ENCODE data around the gene SET.
A peak's percentile ranks its signal among the peaks of the same experiment; 100 is the strongest.

SET gene

DNA sequence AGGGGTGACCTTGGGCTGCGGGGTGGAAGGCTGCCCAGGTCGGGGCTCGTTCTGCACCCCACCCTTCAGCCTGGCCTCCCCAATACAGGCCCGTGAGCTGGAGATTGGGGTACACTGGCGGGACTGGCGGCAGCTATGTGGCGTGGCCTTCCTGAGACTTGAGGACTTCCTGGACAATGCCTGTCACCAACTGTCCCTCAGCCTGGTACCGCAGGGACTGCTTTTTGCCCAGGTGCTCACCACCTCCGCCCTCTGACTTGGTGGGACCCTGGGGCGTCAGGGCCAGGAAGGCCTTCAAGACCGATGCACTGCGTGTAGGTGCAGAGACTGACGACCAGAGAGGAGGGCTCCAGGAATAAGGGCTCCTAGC is 24.4 kb downstream of the SET start:
- DNase-seq = no peak
- ATAC-seq = no peak

DNA sequence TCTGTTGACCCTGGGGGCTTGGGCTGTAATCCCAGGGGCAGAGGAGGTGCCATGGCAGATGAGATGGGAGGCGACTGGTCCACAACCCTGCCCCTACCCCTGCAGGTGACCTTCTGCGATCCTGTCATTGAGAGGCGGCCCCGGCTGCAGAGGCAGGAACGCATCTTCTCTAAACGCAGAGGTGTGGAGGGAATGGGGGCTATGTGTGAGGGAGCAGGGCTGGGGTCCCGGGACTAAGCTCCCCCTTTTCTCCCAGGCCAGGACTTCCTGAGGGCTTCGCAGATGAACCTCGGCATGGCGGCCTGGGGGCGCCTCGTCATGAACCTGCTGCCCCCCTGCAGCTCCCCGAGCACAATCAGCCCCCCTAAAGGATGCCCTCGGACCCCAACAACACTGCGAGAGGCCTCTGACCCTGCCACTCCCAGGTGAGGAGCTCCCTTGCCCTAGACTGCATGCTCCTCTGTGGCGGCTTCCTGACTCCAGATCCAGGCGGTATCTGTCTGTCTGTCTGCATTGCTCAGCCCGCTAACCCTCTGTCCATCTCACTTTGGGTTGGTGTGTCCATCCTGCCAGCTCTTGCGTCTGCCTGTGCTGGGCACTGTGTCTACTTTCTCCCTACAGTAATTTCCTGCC is 25.0 kb downstream of the SET start:
- no peak for DNase-seq
- ATAC-seq = no peak

DNA sequence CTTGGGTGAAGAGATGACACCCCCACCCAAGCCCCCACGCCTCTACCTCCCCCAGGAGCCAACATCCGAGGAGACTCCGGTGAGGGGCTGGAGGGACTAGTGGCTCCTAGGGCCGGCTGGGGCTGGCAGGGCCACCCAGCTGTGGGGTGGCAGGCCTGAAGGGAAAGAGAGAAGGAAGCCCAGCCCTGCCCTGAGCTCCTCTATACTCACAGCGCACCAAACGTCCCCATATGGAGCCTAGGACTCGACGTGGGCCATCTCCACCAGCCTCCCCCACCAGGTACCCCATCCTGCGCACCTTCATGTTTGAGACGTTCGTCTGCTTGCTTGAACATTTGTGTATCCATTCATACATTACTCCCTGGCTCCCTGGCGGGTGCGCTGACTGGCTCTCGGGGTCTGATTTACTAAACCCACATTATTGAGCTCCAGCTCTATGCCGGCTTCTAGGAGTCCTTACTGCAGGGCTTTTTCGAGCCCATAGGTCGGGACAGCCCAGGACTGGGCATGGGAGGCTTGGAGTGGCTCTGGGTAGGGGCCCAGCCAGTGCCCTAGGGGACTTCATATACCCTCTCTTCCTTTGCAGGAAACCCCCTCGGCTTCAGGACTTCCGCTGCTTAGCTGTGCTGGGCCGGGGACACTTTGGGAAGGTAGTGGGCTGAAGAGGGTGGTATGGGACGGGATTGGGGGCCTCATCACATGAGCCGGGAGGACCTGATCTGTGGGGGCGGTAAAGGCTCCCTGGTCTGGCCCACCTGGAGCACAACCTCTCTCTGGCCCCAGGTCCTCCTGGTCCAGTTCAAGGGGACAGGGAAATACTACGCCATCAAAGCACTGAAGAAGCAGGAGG is 25.8 kb downstream of the SET start:
- DNase-seq (no peak), ATAC-seq (peak; percentile 10)

DNA sequence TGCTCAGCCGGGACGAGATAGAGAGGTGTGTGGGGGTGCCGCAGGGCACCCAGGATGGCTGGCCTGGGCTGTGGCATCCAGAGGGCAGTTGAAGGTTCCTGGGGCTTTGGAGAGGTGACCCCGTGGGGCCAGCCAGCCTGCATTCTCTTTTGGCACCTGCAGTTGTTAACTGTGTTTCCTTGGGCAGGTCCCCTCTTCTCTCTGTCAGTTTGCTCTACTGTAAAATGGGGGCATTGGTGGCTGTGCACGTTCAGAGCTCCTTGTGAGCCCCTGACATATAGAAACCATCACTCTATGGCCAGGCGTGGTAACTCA is 26.4 kb downstream of the SET start:
- DNase-seq = no peak
- no peak for ATAC-seq

DNA sequence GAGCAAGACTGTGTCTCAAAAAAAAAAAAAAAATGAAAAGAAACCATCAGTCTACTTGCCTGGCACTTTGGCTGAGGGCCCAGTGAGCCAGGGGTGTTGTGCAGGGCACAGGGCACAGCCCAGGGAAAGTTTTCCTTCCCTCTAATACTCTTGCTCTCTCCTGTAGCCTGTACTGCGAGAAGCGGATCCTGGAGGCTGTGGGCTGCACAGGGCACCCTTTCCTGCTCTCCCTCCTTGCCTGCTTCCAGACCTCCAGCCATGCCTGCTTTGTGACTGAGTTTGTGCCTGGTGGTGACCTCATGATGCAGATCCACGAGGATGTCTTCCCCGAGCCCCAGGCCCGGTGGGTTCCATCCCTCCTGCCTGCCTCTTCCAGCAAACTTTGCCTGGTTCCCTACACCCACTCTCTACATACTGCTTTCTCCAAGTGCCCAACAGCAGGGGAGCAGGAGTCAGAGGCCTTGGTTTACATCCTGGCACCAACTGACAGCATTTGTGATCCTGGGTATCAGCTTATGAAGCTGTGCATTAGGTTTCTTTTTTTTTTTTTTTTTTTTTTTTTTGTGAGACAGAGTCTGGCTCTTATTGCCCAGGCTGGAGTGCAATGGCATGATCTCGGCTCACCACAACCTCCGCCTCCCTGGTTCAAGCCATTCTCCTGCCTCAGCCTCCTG is 27.7 kb downstream of the SET start:
- DNase-seq (no peak), ATAC-seq (no peak)

DNA sequence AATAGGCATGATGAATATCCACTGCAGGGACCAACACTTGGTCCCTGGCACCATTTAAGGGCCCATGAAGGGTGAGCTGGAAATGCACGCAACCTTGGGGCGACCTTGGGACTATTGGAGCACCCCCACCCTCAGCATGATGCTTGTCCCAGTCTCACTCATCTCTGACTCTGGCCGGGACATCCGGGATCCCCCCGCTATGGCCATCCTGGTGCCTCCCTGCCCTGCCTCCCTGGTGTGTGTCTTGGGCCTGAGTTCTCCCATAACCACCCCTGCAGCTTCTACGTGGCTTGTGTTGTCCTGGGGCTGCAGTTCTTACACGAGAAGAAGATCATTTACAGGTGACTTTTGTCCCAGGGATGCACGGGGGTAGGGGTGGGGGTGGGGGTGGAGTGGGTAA is 29.0 kb downstream of the SET start:
- no peak for ATAC-seq
- DNase-seq = no peak

DNA sequence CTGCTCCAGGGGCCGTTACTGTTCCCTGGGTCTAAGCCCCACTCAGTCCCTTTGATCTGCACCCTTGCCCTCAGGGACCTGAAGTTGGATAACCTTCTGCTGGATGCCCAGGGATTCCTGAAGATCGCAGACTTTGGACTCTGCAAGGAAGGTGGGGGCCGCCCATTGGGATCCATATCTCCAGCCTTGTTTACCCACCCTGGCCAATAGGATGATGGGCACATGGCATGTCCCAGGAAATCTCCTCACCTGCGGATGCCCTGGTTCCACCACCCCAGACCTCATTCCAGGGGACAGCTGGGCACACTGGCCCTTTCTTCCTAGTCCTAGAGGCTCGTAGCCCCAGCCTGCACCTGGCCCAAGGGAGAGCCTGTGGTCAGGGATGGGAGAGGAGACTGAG is 29.5 kb downstream of the SET start:
- no peak for DNase-seq
- no peak for ATAC-seq

DNA sequence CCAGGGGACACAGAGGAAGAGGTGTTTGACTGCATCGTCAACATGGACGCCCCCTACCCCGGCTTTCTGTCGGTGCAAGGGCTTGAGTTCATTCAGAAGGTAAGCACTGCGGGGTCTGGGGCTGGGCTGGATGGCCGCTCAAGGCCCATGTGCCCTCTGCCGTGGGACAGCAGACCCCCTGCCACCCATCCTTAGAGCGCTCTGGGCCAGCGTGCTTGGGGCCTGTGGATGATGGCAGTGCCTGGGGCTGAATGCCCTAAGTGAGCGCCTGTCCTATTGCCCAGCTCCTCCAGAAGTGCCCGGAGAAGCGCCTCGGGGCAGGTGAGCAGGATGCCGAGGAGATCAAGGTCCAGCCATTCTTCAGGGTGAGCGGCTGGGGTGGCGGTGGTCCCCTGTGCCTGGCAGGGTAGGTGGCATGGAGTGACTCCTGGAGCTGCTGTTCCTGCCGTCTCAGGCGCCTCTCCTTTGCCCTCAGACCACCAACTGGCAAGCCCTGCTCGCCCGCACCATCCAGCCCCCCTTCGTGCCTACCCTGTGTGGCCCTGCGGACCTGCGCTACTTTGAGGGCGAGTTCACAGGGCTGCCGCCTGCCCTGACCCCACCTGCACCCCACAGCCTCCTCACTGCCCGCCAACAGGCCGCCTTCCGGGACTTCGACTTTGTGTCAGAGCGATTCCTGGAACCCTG is 31.0 kb downstream of the SET start:
- ATAC-seq (no peak), DNase-seq (no peak)

DNA sequence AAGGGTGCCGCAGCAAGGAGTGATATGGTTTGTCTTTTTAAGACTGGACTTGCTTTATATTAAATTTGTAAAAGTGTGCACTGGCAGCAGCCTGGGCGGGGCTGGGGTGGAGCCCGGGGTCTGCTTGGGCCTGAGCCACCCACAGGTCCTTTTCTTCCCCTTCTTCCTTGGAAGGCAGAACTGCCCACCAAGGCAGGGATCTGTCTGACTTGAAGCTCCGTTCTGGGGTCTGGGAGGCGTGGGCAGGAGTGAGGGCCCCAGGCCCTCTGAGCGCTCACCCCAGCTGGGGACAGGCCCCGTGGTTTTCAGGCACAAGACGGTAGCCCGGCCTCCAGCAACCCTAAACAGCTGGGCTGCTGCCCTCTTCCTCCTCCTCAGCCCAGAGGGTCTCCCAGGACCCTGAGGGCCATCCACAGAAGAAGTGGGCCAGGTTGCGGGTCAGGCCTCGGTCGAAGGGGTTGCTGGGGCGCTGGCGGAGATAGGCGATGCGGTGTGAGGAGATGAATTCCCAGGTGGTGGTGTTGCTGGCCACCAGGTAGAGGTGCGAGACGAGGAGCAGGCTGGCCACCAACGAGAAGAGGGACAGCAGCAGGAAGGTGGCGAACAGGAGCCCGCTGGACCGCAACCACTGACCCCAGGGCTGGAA is 31.9 kb downstream of the SET start:
- DNase-seq (no peak), ATAC-seq (no peak)

DNA sequence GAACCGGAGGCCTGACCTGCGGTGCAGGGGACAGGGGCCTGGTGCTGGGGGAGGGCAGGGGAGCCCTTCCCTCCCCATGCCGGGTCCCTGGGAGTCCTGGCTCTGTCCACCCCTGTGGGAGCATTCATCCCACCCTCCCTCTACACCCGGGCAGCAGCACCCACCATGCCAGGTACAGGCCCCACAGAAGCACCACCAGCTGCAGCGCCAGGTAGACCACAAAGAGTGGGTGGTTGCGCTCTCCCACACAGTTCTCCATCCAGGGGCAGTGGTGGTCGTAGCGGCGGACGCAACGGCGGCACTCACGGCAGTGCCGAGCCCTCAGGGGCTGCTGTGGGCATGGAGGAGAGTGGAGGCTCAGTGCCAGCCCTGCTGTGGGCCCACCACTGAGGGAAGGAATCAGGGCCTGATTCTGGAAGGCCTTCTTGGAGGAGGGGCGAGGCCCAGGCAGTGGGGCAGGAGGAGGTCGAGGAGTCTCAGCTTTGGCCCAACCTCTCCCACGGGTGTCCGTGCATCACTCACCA is 32.5 kb downstream of the SET start:
- ATAC-seq = no peak
- no peak for DNase-seq

DNA sequence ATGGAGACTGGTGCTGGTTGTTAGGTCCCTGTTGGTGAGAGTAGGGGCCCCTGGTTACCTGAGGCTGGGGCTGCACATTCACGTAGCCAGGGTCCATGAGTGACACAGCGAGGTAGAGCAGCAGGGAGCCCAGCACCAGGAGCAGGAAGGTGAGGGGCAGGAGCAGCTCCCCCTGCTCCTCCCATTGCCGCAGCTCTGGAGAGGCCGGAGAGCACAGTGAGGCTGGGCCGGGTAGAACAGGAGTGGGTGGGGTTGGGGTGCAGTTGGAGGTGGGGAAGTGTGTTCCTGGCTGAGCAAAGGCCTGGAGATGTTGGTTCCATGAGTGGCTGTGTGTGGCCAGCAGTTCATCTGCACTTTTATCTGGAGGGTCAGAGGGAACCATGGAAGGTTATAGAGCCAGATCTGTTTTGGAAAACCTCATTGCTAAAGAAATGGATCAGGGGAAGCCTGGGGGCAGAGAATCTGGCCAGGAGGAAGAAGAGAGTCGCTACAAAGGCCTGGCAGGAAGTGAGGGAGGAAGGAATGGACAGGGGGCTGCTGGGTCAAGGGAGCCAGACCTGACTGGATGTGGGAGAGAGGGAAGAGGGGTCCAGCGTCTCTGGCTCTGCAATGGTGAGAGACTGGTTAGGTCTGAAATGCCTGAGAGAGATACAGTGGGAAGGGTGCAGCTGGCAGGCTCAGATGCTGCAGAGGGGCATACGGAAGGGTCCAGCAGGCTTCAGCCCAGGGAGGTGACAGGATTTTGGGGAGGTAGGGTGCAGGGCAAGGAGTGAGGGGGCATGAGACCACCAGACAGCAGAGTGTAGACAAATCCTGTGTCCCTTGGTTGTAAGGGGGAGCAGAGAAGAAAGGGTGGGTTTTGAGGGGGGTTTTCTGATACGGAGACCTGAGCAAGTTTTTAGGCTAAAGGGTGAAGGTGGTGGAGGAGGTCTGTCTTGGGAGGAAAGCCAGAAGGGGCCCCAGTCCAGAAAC is 33.6 kb downstream of the SET start:
- no peak for DNase-seq
- no peak for ATAC-seq

DNA sequence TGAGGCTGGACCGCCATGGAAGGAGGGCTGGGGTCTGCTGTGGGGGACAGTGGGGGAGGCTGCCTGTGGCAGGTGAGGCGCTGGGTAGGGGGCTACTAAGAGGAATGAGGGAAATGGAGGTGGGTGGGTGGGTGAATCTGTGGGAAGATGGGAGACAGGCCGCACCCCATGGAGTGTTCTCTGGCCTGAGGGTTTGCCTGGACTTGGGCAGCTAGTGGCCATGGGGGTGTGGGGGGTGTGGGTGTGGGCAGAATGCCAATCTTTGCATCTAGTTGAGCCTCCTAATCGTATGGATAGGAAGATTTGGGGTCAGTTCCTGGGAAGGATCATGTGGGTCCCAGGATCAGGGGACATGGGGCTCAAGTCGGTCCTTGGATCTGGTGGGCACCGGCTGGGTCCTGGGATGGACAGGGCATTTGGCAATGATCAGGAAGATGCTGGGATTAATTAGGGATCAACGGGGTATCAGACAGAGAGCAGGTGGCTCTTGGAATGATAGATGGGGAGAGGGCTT is 34.4 kb downstream of the SET start:
- ATAC-seq (no peak), DNase-seq (no peak)

DNA sequence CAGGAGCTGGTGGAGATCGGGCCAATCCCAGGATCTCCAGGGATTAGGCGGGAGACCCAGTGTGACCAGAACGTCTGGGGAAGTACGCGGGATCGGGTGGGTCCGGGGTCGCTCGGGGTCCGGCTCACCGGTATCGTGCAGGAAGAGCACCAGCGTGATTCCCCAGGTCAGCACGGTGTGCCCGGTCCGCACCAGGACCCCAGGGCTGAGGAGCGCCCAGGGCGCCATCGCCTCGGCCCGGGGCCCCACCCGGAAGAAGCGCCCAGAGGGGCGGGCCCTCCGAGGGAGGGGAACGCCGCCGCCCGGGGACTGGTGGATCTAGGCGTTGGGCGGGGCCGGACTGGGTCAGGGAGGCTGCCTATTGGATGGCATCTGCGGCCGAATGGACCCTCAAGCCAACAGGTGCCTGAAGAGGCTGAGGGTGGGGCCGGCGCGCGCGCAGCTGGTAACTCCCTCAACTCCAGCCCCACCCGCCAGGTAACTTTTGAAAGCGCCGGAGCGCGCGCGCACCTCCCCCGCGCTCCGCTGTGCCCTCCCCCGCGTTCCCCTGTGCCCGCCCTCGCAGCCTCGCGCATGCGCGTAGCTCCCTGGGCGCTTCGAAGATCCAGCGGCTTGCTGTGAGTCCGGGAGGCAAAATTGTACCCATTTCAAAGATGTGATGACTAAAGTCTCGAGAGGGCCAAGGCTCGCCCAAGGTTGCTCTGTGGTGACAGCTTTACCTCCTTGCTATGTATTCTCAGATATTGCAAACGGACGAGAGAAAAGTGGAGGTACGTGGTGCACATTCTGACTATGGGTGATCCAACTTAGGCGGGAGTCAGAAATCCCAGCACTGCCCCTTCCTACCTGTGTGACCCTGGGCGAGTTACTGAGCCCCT is 35.1 kb downstream of the SET start, which contains the start of gene ZDHHC12:
ZDHHC12 (minus strand) TSS at position 262 of the 878 bp plus-strand sequence; CDS start at position 228, 34 bp downstream.
- DNase-seq (peak; percentile 99), ATAC-seq (peak; percentile 98)

DNA sequence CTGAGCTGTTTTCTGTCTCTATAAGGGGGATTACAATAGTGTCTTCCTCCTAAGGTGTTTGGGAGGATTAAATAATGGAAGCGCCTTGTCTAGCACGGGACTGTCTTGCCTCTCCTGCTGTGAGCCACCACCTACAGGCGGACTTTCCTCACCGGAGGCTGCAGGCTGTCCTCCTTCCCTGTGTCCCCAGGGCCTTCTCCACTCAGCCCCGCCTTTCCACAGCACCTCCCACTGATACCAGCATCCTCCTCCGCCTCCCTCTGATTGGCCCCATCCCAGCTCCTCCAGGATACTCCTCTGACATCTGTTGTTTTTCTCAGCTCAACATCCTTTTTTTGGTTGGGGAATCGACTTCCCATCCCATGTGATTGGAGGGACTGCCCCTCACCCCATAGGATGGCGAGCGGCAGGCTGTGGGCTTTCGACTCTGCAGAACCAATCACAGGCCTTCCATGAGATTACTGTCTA is 35.8 kb downstream of the SET start:
- DNase-seq (peak; percentile 59), ATAC-seq (peak; percentile 10)

DNA sequence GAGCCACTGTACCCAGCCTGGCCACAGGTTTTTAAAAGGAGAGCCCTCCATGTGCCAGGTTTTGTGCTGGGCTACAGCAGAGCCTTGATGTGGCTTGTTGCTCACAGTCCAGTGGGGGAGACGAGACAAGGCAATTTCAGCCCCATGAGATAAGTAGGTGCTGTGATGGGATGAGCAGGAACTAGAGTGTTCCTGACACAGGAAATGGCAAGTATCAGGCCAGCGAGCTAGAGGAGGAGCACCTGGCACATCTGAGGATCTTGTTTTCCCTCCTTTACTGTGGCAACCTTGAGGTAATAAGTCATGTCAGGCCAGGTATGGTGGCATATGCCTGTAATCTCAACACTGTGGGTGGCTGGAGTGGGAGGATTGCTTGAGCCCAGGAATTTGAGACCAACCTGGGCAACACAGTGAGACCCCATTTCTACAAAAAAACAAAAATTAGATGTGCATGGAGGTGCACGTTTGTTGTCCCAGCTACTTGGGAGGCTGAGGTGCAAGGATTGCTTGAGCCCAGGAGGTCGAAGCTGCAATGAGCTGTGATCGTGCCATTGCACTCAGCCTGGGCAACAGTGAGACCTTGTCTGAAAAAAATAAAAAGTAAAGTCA is 38.7 kb downstream of the SET start:
- ATAC-seq (no peak), DNase-seq (no peak)

DNA sequence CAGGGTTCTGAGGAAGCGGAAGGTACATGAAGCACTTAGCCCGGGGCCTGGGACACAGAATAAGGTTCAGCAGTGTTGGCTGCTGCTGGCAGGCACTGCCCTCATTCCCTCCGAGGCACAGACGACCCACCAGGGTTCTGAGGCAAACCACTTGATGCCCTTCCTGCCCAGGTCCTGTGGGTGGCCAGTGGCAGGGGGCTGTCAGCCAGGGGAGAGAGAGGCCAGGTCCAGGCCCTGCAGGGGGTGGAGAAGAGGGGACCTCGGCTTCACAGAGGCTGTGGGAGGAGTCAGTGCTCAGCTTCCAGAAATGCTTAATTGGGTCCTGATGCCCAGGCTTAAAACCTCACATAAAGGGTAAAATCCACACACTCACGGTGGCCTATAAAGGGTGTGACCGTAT is 39.3 kb downstream of the SET start:
- no peak for ATAC-seq
- DNase-seq = no peak

DNA sequence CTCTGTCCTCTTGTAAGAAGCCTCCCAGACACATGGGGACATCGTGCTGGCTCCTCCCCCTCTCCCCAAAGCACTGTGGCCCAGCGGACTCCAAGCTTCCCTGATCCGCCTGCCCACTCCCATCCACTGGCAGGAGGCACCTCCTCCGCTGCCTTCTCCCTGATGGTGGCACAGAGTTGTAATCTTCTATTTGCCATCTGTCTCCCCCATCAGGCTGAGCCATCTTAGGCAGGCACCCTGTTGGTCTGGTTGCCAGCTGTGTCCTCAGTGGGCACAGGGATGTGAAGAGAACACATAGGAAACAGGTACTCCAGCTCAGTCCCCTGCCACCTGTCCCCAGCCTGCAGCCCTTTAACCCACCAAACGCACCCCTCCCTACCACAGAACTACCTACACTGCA is 40.3 kb downstream of the SET start:
- ATAC-seq = no peak
- no peak for DNase-seq

DNA sequence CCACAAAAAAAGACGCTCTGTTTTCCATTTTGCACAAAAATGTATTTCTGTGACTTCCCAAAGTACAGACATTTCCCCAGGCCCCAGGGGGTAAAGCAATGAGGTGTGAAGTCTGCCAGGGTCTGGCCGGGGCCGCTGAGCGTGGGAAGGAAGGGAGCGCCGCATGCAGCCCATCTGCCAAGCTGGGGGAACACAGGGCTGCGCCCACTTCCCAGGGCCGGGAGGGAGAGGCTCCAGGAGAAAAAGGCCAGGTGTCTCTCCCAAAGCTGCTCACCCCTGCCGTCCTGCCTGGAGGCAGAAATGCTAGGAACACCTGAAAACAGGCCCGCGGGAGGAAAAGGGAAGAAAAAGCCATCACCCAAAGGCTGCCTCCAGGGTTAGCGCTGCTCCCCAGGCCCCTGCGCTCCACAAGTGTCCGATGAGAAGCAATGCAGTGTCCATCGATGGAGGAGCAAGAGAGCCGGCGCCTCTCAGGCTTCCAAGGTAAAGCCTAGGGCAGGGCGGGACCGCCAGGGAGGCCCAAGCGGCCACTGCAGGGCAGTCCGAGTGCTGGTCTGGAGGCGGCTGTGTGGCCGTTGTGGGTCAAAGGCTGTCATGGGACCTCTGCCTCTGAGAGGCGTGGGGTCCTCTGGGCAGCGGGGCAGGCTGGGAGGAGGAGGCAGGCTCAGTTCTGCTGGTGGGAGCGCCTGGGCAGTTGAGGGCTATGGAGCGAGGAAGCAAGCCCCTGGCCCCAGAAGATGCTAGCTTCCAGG is 40.9 kb downstream of the SET start:
- DNase-seq = no peak
- ATAC-seq = no peak
